HCT116 (cell line): ENCODE results near the gene HABP2.

Experiments
- EZH2 ChIP-seq: fragments of 200-600 bp; sonication (generic); IDR thresholded peaks from 2 replicates; pipeline ENCODE4 v1.6.1; 2017; ENCODE audit warnings: antibody characterized with exemption, mixed run types
- JUND ChIP-seq: IDR thresholded peaks from 2 replicates; pipeline ENCODE4 v1.6.1; 2012
- POLR2A ChIP-seq: IDR thresholded peaks from 2 replicates; pipeline ENCODE4 v1.7.0; 2011; ENCODE audit warnings: borderline replicate concordance; ENCODE audit not compliant: insufficient read depth, insufficient read length; ENCODE audit errors: extremely low read depth
- POLR2AphosphoS5 ChIP-seq: IDR thresholded peaks from 2 replicates; pipeline ENCODE4 v1.6.1; 2011; ENCODE audit warnings: mild to moderate bottlenecking, low read depth, low read length, moderate library complexity
- RAD21 ChIP-seq: IDR thresholded peaks from 2 replicates; pipeline ENCODE4 v1.6.1; 2012; ENCODE audit warnings: low read depth, mild to moderate bottlenecking
- SRF ChIP-seq: IDR thresholded peaks from 2 replicates; pipeline ENCODE4 v1.6.1; 2012; ENCODE audit warnings: low read depth
- ZFX ChIP-seq: fragments of 450-650 bp; IDR thresholded peaks from 2 replicates; pipeline ENCODE4 v1.6.1; 2017
- TF ChIP-seq, protein P1 (sequence below), 3 experiments: fragments of 200-600 bp in 1 of 3; sonication (generic) in 1 of 3; IDR thresholded peaks in 2 of 3; conservative IDR thresholded peaks in 1 of 3; 2 replicates each; pipeline ENCODE4 v1.5.1; 2012 to 2017; ENCODE audit warnings: low read depth in 2 of 3, low read length in 2 of 3, antibody characterized with exemption in 1 of 3, borderline replicate concordance in 1 of 3, control low read depth in 1 of 3, mild to moderate bottlenecking in 1 of 3, mixed read lengths in 1 of 3, mixed run types in 1 of 3, moderate library complexity in 1 of 3; ENCODE audit not compliant: insufficient read depth in 1 of 3

DNA sequence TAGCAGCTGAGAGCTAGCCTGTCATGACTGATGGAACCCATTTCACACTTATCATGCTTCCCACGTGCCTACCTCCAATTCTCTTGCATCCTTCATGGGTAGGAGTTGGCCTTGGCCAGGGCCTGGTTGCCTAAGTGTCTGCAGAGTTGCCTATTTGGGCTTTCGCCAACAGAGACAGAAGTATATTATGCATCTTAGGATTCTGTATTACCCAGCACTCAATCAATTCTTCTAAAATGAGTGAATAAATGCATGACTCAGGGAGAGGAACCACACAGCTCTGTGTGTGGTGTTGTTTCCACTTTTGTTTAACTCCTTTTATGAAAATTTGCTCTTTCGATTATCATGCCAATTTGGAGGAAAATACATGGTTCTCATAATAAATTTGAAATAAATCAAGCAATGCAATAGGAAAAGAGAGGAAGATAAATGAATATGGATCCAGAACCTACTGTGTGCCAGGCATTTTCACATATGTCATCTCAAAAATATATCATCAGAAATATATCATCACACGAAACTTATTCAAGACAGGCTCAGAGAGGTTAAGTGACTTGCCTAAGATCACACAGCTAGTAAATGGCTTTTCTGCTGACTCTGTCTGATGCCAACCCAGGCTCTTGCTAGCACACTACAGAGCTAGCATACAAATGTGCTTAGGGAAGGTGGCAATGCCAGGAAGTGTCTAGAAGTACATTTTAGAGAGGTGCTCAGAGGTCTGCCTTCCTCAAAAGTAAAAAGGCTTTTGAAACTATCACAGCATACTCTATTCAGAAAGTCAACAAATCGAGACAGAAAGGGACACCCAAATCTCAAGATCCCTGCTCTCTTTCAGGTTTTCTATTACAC lies 9.5 kb upstream of the HABP2 start:
- TF ChIP-seq, protein P1, sequence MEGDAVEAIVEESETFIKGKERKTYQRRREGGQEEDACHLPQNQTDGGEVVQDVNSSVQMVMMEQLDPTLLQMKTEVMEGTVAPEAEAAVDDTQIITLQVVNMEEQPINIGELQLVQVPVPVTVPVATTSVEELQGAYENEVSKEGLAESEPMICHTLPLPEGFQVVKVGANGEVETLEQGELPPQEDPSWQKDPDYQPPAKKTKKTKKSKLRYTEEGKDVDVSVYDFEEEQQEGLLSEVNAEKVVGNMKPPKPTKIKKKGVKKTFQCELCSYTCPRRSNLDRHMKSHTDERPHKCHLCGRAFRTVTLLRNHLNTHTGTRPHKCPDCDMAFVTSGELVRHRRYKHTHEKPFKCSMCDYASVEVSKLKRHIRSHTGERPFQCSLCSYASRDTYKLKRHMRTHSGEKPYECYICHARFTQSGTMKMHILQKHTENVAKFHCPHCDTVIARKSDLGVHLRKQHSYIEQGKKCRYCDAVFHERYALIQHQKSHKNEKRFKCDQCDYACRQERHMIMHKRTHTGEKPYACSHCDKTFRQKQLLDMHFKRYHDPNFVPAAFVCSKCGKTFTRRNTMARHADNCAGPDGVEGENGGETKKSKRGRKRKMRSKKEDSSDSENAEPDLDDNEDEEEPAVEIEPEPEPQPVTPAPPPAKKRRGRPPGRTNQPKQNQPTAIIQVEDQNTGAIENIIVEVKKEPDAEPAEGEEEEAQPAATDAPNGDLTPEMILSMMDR (IDR thresholded peaks at IDR 0.05 in 2 of 3, conservative IDR thresholded peaks at IDR 0.05 in 1 of 3; ENCODE audit: borderline replicate concordance in 1 of 3, insufficient read depth in 1 of 3, low read depth in 2 of 3, low read length in 2 of 3), result no peak
- TF ChIP-seq EZH2, result no peak
- TF ChIP-seq JUND, result no peak
- no peak for TF ChIP-seq POLR2AphosphoS5
- TF ChIP-seq POLR2A, result no peak
- TF ChIP-seq SRF, result no peak
- TF ChIP-seq ZFX, result no peak
- no peak for TF ChIP-seq RAD21
